ENCODE measurements around the gene DNPH1.

The DNPH1 gene

GRCh38 chr6:43257367-43258145, 28.3 kb upstream of the DNPH1 start:
- peaks cover 5% of the 10 kb centered on the region for H3K27me3 Mint-ChIP-seq (ENCODE audit: low read depth)
- peak overlapping the region; percentile 13 for H3K27ac Mint-ChIP-seq
- H3K9me3 Mint-ChIP-seq, result no peaks in the 10 kb centered on the region
- no peak overlapping the region for H3K4me3 Mint-ChIP-seq
- peaks cover 15% of the 10 kb centered on the region for H3K4me1 Mint-ChIP-seq (ENCODE audit: low read depth)
- H3K36me3 Mint-ChIP-seq (ENCODE audit: low read depth), result no peaks in the 10 kb centered on the region

GRCh38 chr6:43256670-43257366, 27.5 kb upstream of the DNPH1 start:
- Mint-ChIP-seq H3K36me3 (ENCODE audit: low read depth) (no peaks in the 10 kb centered on the region), H3K4me3 (no peak overlapping the region), H3K4me1 (ENCODE audit: low read depth) (peaks cover 15% of the 10 kb centered on the region), H3K9me3 (no peaks in the 10 kb centered on the region), H3K27me3 (ENCODE audit: low read depth) (peaks cover 9% of the 10 kb centered on the region), H3K27ac (no peak overlapping the region)

GRCh38 chr6:43255408-43256054, 26.2 kb upstream of the DNPH1 start:
- Mint-ChIP-seq H3K9me3 (no peaks in the 10 kb centered on the region), H3K27me3 (ENCODE audit: low read depth) (peaks cover 19% of the 10 kb centered on the region), H3K36me3 (ENCODE audit: low read depth) (no peaks in the 10 kb centered on the region), H3K4me1 (ENCODE audit: low read depth) (peaks cover 18% of the 10 kb centered on the region), H3K4me3 (no peak overlapping the region), H3K27ac (no peak overlapping the region)

GRCh38 chr6:43254846-43255245, 25.6 kb upstream of the DNPH1 start:
- peaks cover 18% of the 10 kb centered on the region for H3K4me1 Mint-ChIP-seq (ENCODE audit: low read depth)
- no peaks in the 10 kb centered on the region for H3K36me3 Mint-ChIP-seq (ENCODE audit: low read depth)
- H3K27me3 Mint-ChIP-seq (ENCODE audit: low read depth), result peaks cover 19% of the 10 kb centered on the region
- no peak overlapping the region for H3K4me3 Mint-ChIP-seq
- H3K27ac Mint-ChIP-seq, result no peak overlapping the region
- H3K9me3 Mint-ChIP-seq, result no peaks in the 10 kb centered on the region

- Mint-ChIP-seq H3K4me3 (no peak overlapping the region), H3K27ac (no peak overlapping the region), H3K27me3 (ENCODE audit: low read depth) (peaks cover 19% of the 10 kb centered on the region), H3K4me1 (ENCODE audit: low read depth) (peaks cover 18% of the 10 kb centered on the region), H3K36me3 (ENCODE audit: low read depth) (no peaks in the 10 kb centered on the region), H3K9me3 (no peaks in the 10 kb centered on the region)
Measured at GRCh38 chr6:43254138-43254817, 25.0 kb upstream of the DNPH1 start.

- peaks cover 22% of the 10 kb centered on the region for H3K27me3 Mint-ChIP-seq (ENCODE audit: low read depth)
Measured at GRCh38 chr6:43253401-43253800, 24.1 kb upstream of the DNPH1 start.

GRCh38 chr6:43250992-43251373, 21.7 kb upstream of the DNPH1 start:
- H3K4me1 Mint-ChIP-seq (ENCODE audit: low read depth), result peaks cover 16% of the 10 kb centered on the region
- no peak overlapping the region for H3K27ac Mint-ChIP-seq
- H3K27me3 Mint-ChIP-seq (ENCODE audit: low read depth), result peaks cover 33% of the 10 kb centered on the region
- H3K4me3 Mint-ChIP-seq, result no peak overlapping the region
- H3K9me3 Mint-ChIP-seq, result no peaks in the 10 kb centered on the region
- no peaks in the 10 kb centered on the region for H3K36me3 Mint-ChIP-seq (ENCODE audit: low read depth)

More at GRCh38 chr6:43253401-43253800, 24.1 kb upstream of the DNPH1 start:
- peaks cover 18% of the 10 kb centered on the region for H3K4me1 Mint-ChIP-seq (ENCODE audit: low read depth)
- no peaks in the 10 kb centered on the region for H3K9me3 Mint-ChIP-seq
- no peak overlapping the region for H3K4me3 Mint-ChIP-seq
- no peaks in the 10 kb centered on the region for H3K36me3 Mint-ChIP-seq (ENCODE audit: low read depth)
- no peak overlapping the region for H3K27ac Mint-ChIP-seq

- Mint-ChIP-seq H3K9me3 (no peaks in the 10 kb centered on the region), H3K27me3 (ENCODE audit: low read depth) (peaks cover 33% of the 10 kb centered on the region), H3K4me3 (no peak overlapping the region), H3K36me3 (ENCODE audit: low read depth) (no peaks in the 10 kb centered on the region), H3K4me1 (ENCODE audit: low read depth) (peaks cover 10% of the 10 kb centered on the region), H3K27ac (no peak overlapping the region)
Measured at GRCh38 chr6:43248791-43249190, 19.5 kb upstream of the DNPH1 start.

GRCh38 chr6:43248101-43248500, 18.8 kb upstream of the DNPH1 start:
- Mint-ChIP-seq H3K4me3 (no peak overlapping the region), H3K36me3 (ENCODE audit: low read depth) (no peaks in the 10 kb centered on the region), H3K9me3 (no peaks in the 10 kb centered on the region), H3K27ac (no peak overlapping the region), H3K27me3 (ENCODE audit: low read depth) (peaks cover 33% of the 10 kb centered on the region), H3K4me1 (ENCODE audit: low read depth) (peaks cover 10% of the 10 kb centered on the region)

- Mint-ChIP-seq H3K9me3 (no peaks in the 10 kb centered on the region), H3K4me1 (ENCODE audit: low read depth) (peaks cover 10% of the 10 kb centered on the region), H3K27ac (peak overlapping the region; percentile 74), H3K27me3 (ENCODE audit: low read depth) (peaks cover 28% of the 10 kb centered on the region), H3K36me3 (ENCODE audit: low read depth) (no peaks in the 10 kb centered on the region), H3K4me3 (peak overlapping the region; percentile 77)
Measured at GRCh38 chr6:43247114-43247999, 18.1 kb upstream of the DNPH1 start.

GRCh38 chr6:43246301-43247113, 17.2 kb upstream of the DNPH1 start:
- Mint-ChIP-seq H3K27me3 (ENCODE audit: low read depth) (peaks cover 21% of the 10 kb centered on the region), H3K27ac (no peak overlapping the region), H3K4me3 (peak overlapping the region; percentile 77), H3K9me3 (no peaks in the 10 kb centered on the region), H3K4me1 (ENCODE audit: low read depth) (peaks cover 13% of the 10 kb centered on the region), H3K36me3 (ENCODE audit: low read depth) (no peaks in the 10 kb centered on the region)

- H3K9me3 Mint-ChIP-seq, result peaks cover 7% of the 10 kb centered on the region
- peaks cover 12% of the 10 kb centered on the region for H3K4me1 Mint-ChIP-seq (ENCODE audit: low read depth)
- no peak overlapping the region for H3K27ac Mint-ChIP-seq
- H3K27me3 Mint-ChIP-seq (ENCODE audit: low read depth), result peaks cover 11% of the 10 kb centered on the region
- peaks cover 4% of the 10 kb centered on the region for H3K36me3 Mint-ChIP-seq (ENCODE audit: low read depth)
- H3K4me3 Mint-ChIP-seq, result no peak overlapping the region
Measured at GRCh38 chr6:43243664-43244321, 14.5 kb upstream of the DNPH1 start.
